GM21447 (cell line): Measurements from ENCODE around the gene TRMT5.
A peak's percentile ranks its signal among the peaks of the same experiment; 100 is the strongest.

ENCODE experiments used
- ATAC-seq: cut with Tn5 transposase; IDR thresholded peaks from one replicate; pipeline ENCODE4 v1.9.1; 2021; ENCODE audit not compliant: unreplicated experiment

The TRMT5 gene

GRCh38 chr14:60980811-60981632, at the start of gene TRMT5, which contains the start of gene SLC38A6:
TSS of gene TRMT5 (minus strand) at chr14:60981079. CDS start at chr14:60980973, 106 bp downstream.
TSS of gene SLC38A6 (plus strand) at chr14:60981245. CDS start at chr14:60981278, 33 bp downstream.
- ATAC-seq = peak; percentile 82

GRCh38 chr14:61026526-61026925, 45.6 kb upstream of the TRMT5 start:
- ATAC-seq = no peak

GRCh38 chr14:61025251-61026223, 44.7 kb upstream of the TRMT5 start:
- ATAC-seq = no peak

- no peak for ATAC-seq
Observed at GRCh38 chr14:61019537-61019936, 38.7 kb upstream of the TRMT5 start.

- no peak for ATAC-seq
Observed at GRCh38 chr14:61003571-61003970, 22.7 kb upstream of the TRMT5 start.

- ATAC-seq = no peak
Observed at GRCh38 chr14:60999536-60999935, 18.7 kb upstream of the TRMT5 start.

GRCh38 chr14:60998617-60999016, 17.7 kb upstream of the TRMT5 start:
- ATAC-seq = no peak

- ATAC-seq = no peak
Observed at GRCh38 chr14:60989599-60989998, 8.7 kb upstream of the TRMT5 start.

- no peak for ATAC-seq
Observed at GRCh38 chr14:60986500-60986899, 5.6 kb upstream of the TRMT5 start.

GRCh38 chr14:60984196-60984595, 3.3 kb upstream of the TRMT5 start:
- no peak for ATAC-seq

GRCh38 chr14:60981633-60982455, 965 bp upstream of the TRMT5 start:
- no peak for ATAC-seq

GRCh38 chr14:60977847-60978246, 3.0 kb downstream of the TRMT5 start:
- no peak for ATAC-seq

GRCh38 chr14:60975551-60975950, 5.3 kb downstream of the TRMT5 start:
- ATAC-seq = no peak

- no peak for ATAC-seq
Observed at GRCh38 chr14:60974090-60974651, 6.7 kb downstream of the TRMT5 start.

GRCh38 chr14:60973070-60973469, 7.8 kb downstream of the TRMT5 start:
- ATAC-seq = no peak

GRCh38 chr14:60972295-60972694, 8.6 kb downstream of the TRMT5 start:
- ATAC-seq = no peak

- no peak for ATAC-seq
Observed at GRCh38 chr14:60971271-60971670, 9.6 kb downstream of the TRMT5 start.

GRCh38 chr14:60970146-60970545, 10.7 kb downstream of the TRMT5 start:
- no peak for ATAC-seq

GRCh38 chr14:60968671-60969070, 12.2 kb downstream of the TRMT5 start:
- no peak for ATAC-seq

- ATAC-seq = no peak
Observed at GRCh38 chr14:60968099-60968498, 12.8 kb downstream of the TRMT5 start.
